ENCODE data around the gene GDPD3. TPM values are rescaled to one million over a fixed set of nuclear protein-coding genes. Genes with fewer than 3 reads are reported as not detected.
A peak's percentile ranks its signal among the peaks of the same experiment; 100 is the strongest.

The GDPD3 gene
- total and polyA plus RNA-seq, 2 of the 13 experiments (the other 11 are each of a cell fraction or from before 2014, with no cell fraction given): 18.7 to 20.6 TPM

DNA sequence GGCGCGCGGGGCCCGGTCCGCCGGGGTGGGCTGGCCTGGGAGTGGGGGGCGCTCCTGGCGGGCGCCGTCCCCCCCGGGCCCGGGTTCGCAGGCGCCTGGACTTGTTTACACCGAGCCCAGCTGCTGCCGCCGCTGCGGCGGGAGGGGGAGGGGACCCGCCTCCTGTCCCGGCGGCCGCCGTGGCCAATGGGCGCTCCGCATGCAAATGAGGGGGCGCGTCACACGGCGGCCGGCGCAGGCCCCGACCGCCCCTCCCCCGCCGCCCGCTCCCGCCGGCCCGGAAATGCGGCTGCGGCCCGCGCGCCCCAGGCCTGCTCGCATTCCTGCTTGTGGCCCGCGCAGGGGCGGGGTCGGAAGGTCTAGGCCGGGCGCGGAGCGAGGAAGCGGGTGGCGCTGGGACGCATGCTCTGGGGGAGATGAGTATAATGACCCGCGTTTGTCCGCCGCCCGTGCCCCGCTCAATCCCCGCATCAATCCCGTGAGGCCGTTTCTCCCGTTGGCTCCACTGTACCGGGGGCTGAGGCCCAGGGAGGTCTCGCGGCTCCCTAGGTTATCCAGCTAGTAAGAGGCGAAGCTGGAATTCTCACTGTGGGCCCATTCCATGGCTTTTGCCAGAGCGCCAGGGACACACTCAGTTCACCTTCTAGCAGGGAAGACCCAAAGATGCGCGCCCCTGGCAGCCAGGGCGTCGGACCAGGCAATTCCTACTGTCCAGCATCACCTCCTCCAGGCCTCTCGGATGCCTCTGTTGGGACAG is 17.1 kb downstream of the GDPD3 start, which contains the start of gene YPEL3 (continued):
- TF ChIP-seq ZNF713 (CRISPR knock-in tag; IDR thresholded peaks at IDR 0.05): no peak
- TF ChIP-seq, protein P1, sequence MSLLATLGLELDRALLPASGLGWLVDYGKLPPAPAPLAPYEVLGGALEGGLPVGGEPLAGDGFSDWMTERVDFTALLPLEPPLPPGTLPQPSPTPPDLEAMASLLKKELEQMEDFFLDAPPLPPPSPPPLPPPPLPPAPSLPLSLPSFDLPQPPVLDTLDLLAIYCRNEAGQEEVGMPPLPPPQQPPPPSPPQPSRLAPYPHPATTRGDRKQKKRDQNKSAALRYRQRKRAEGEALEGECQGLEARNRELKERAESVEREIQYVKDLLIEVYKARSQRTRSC (CRISPR knock-in tag; IDR thresholded peaks at IDR 0.05; ENCODE audit: low read depth): no peak
- peak; percentile 71; the same call in 1 of the 2 replicates for TF ChIP-seq ZSCAN25 (CRISPR knock-in tag; IDR thresholded peaks at IDR 0.05)
- TF ChIP-seq ZBTB20 (CRISPR knock-in tag; IDR thresholded peaks at IDR 0.05; ENCODE audit: borderline replicate concordance, low read depth): peak; percentile 44; the same call in 1 of the 2 replicates
- peak; percentile 90 for TF ChIP-seq TMF1 (CRISPR knock-in tag; IDR thresholded peaks at IDR 0.05; ENCODE audit: low read depth)
- TF ChIP-seq, protein P2, sequence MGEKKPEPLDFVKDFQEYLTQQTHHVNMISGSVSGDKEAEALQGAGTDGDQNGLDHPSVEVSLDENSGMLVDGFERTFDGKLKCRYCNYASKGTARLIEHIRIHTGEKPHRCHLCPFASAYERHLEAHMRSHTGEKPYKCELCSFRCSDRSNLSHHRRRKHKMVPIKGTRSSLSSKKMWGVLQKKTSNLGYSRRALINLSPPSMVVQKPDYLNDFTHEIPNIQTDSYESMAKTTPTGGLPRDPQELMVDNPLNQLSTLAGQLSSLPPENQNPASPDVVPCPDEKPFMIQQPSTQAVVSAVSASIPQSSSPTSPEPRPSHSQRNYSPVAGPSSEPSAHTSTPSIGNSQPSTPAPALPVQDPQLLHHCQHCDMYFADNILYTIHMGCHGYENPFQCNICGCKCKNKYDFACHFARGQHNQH (CRISPR knock-in tag; IDR thresholded peaks at IDR 0.05): peak; percentile 30
- no peak for TF ChIP-seq ZNF546 (CRISPR knock-in tag; conservative IDR thresholded peaks at IDR 0.05)
- TF ChIP-seq PTBP1 (IDR thresholded peaks at IDR 0.05; ENCODE audit: low read depth, low read length, poor library complexity, severe bottlenecking): no peak
- TF ChIP-seq MIXL1 (CRISPR knock-in tag; IDR thresholded peaks at IDR 0.05): no peak
- TF ChIP-seq ATF7 (IDR thresholded peaks at IDR 0.05): no peak
- TF ChIP-seq ATF7 (CRISPR knock-in tag; IDR thresholded peaks at IDR 0.05): 0 out of 2 replicates have a peak, but pooled peaks have one; percentile 19
- TF ChIP-seq ZFAT (CRISPR knock-in tag; conservative IDR thresholded peaks at IDR 0.05): no peak
- TF ChIP-seq NFE2L1 (CRISPR knock-in tag; IDR thresholded peaks at IDR 0.05; ENCODE audit: borderline replicate concordance): no peak
- TF ChIP-seq ZNF446 (CRISPR knock-in tag; IDR thresholded peaks at IDR 0.05): peak; percentile 75; the same call in 1 of the 2 replicates
- no peak for TF ChIP-seq ZNF841 (CRISPR knock-in tag; IDR thresholded peaks at IDR 0.05; ENCODE audit: borderline replicate concordance)
- no peak for TF ChIP-seq ZNF674 (CRISPR knock-in tag; IDR thresholded peaks at IDR 0.05; ENCODE audit: low read depth)
- TF ChIP-seq, protein P3, sequence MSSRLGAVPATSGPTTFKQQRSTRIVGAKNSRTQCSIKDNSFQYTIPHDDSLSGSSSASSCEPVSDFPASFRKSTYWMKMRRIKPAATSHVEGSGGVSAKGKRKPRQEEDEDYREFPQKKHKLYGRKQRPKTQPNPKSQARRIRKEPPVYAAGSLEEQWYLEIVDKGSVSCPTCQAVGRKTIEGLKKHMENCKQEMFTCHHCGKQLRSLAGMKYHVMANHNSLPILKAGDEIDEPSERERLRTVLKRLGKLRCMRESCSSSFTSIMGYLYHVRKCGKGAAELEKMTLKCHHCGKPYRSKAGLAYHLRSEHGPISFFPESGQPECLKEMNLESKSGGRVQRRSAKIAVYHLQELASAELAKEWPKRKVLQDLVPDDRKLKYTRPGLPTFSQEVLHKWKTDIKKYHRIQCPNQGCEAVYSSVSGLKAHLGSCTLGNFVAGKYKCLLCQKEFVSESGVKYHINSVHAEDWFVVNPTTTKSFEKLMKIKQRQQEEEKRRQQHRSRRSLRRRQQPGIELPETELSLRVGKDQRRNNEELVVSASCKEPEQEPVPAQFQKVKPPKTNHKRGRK (CRISPR knock-in tag; IDR thresholded peaks at IDR 0.05): no peak
- TF ChIP-seq, protein P4, sequence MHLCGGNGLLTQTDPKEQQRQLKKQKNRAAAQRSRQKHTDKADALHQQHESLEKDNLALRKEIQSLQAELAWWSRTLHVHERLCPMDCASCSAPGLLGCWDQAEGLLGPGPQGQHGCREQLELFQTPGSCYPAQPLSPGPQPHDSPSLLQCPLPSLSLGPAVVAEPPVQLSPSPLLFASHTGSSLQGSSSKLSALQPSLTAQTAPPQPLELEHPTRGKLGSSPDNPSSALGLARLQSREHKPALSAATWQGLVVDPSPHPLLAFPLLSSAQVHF (CRISPR knock-in tag; IDR thresholded peaks at IDR 0.05): no peak
- no peak for TF ChIP-seq TP53 (CRISPR knock-in tag; conservative IDR thresholded peaks at IDR 0.05)
- peak; percentile 40; the same call in 1 of the 2 replicates for TF ChIP-seq HNF4G (IDR thresholded peaks at IDR 0.05; ENCODE audit: borderline replicate concordance, low read depth, low read length)
- TF ChIP-seq HNF4G (CRISPR knock-in tag; IDR thresholded peaks at IDR 0.05; ENCODE audit: borderline replicate concordance, low read depth): no peak
- peak; percentile 78; the same call in 1 of the 2 replicates for TF ChIP-seq KDM5B (CRISPR knock-in tag; IDR thresholded peaks at IDR 0.05; ENCODE audit: borderline replicate concordance)
- TF ChIP-seq, protein P5, sequence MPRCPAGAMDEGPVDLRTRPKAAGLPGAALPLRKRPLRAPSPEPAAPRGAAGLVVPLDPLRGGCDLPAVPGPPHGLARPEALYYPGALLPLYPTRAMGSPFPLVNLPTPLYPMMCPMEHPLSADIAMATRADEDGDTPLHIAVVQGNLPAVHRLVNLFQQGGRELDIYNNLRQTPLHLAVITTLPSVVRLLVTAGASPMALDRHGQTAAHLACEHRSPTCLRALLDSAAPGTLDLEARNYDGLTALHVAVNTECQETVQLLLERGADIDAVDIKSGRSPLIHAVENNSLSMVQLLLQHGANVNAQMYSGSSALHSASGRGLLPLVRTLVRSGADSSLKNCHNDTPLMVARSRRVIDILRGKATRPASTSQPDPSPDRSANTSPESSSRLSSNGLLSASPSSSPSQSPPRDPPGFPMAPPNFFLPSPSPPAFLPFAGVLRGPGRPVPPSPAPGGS (CRISPR knock-in tag; IDR thresholded peaks at IDR 0.05): peak; percentile 50; the same call in 1 of the 2 replicates
- TF ChIP-seq HNRNPLL (IDR thresholded peaks at IDR 0.05; ENCODE audit: low read depth, low read length, poor library complexity, severe bottlenecking): peak; percentile 67
- no peak for TF ChIP-seq ZNF562 (CRISPR knock-in tag; IDR thresholded peaks at IDR 0.05; ENCODE audit: borderline replicate concordance)

Data from HepG2 (cell line).